GM18517 (cell line): Measurements from ENCODE around the gene CDKL1.
A peak's percentile ranks its signal among the peaks of the same experiment; 100 is the strongest.

Source experiments
- ATAC-seq: cut with Tn5 transposase; IDR thresholded peaks from one replicate; pipeline ENCODE4 v1.9.1; 2021; ENCODE audit warnings: mild to moderate bottlenecking, moderate library complexity; ENCODE audit not compliant: unreplicated experiment

CDKL1 gene

GRCh38 chr14:50396631-50397389, at the start of gene CDKL1:
Gene CDKL1 (minus strand): TSS chr14:50396881. CDS start chr14:50395868, 1,013 bp downstream.
- peak; percentile 55 for ATAC-seq

GRCh38 chr14:50434528-50434927, 37.8 kb upstream of the CDKL1 start:
- no peak for ATAC-seq

DNA sequence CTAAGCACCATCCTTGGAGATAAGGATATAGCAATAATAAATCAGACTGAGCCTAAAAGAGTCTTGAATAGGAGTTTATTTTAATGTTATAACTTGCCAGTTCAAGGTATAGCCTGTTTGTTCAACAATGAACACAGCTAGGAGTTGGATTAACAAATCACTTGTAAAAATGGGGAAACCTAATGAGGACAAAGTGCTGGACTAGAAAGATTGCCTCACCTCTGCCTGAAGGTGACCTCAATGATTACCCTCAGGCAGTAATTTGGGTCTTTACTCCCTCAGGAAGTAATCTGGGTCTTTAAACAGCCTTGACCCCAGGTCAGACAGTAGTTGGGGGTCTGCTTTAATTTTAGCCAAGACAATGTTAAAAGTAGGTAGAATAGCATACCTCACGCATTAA, 35.5 kb upstream of the CDKL1 start:
- no peak for ATAC-seq

DNA sequence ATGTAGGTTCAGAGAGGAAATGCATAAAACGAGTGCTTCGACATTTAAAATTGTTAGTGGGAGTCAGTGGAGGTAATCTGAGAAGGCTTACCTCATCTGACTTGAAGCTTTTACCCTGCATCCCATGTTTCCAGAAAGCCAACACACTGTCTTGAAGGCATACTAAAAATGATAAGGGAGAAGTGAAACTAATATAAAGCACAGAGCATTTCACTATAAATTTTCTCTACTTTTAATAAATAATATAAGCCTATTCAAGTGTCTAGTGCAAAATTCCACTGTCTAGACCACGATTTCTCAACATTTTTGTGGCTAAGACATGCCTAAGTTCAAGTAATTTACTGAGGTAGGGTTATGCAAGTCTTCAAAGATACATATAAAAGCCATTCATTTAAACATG, 29.1 kb upstream of the CDKL1 start:
- ATAC-seq = no peak

GRCh38 chr14:50425105-50425504, 28.4 kb upstream of the CDKL1 start:
- ATAC-seq = no peak

GRCh38 chr14:50423529-50423928, 26.8 kb upstream of the CDKL1 start:
- ATAC-seq = no peak

DNA sequence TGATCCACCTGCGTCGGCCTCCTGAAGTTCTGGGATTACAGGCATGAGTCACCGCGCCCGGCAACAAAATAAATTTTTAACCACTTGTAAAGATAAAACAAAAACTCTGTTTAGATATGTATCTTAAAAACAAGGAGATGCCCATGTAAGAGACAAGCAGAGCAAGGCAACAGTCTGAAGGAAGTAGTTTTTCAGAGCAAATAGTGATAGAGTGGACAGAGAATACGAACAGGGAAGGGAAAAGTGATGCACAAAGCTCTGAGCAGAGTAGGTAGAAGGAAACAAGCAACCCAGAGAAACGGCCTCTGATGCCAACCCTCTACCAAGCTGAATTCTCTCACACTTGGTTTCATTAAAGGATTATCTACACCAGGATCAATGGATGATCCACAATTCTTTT, 24.8 kb upstream of the CDKL1 start:
- ATAC-seq = no peak

DNA sequence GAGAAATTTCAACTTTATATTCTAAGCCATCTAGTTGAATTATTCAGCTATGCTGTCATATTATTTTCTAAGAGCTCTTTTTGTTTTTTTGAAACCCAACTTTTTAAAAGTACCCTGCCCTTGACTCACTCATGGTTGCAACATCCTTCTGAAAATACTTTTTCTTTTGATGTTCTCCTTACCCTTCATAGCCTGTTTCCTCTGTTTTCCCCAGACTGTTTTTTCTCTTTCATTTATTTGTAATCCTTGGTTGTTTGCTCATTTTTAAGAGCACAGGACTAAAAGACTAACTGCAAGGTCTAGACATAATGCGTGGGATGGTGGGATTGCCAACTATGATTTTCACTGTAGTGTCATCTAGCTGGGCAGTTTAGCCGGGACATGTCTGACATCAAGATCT, 21.2 kb upstream of the CDKL1 start:
- no peak for ATAC-seq

- ATAC-seq = no peak
Observed at GRCh38 chr14:50410921-50411320, 14.2 kb upstream of the CDKL1 start.

DNA sequence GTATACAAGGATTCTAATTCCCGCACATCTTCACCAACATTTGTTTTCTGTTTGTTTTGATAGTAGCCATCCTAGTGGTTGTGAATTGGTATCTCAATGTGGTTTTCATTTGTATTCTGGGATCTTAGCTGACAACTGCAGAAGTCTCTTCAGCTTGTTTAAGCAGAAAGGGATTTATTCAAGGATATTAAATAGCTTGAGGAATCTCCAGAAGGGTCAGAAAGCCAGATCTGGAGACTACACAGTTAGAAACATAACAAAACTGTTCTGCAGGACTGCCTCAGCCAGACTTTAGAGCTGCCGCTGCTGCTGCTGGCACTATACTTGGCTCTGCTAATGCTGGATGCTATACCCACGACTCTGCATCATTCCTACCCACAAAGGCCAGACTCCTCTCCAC, 13.4 kb upstream of the CDKL1 start:
- no peak for ATAC-seq

DNA sequence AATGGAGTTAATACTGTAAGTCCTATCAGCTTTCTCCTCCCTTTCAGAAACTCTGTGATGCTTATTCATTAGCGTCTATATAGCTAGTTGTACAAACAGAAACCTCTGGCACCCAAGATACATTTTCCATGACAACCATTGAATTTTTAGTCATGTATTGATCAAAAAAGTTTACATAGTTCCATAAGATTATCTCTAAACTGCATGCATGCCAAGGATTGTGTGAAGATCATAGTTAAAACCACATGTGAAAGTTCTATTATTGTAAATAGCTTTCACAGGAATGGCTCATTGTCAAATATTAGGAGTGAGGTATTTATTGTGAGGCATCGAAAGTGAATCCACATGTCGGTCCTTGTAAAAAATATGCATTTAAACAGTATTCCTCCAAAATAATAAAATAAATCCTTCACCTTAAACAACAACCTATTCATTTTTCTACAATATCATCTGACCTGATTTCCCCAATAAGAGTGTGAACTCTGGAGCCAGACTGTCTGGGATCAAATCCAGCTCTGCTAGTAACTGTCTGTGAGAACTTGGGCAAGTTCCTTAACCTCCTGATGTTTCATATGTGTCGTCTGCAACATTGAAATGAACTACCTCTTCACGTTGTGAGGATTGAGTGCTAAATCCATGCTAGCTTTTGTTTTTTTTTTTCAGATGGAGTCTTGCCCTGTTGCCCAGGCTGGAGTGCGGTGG, 10.6 kb upstream of the CDKL1 start:
- no peak for ATAC-seq

- ATAC-seq = no peak
Observed at GRCh38 chr14:50403419-50403818, 6.7 kb upstream of the CDKL1 start.

- no peak for ATAC-seq
Observed at GRCh38 chr14:50402965-50403364, 6.3 kb upstream of the CDKL1 start.

DNA sequence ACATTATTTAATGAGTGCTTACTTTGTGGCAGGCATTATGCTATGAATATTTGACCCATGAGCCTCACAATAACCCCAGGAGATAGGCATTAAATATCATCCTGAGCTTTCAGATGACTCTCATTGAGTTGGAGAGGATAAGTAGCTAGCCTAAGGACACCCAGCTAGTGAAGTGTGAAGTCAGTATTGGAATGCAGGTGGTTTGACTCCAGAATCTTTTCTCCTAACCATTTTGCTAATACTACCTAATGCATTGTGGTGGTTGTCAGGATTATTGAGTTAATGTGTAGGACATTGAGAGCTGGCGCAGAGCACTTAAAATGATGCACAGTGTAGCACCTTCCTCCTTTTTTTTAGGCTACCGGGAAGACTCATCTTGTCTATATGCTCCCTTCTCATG, 3.8 kb upstream of the CDKL1 start:
- ATAC-seq = no peak

- no peak for ATAC-seq
Observed at GRCh38 chr14:50399251-50400032, 2.8 kb upstream of the CDKL1 start.

GRCh38 chr14:50398189-50398580, 1.5 kb upstream of the CDKL1 start:
- no peak for ATAC-seq

GRCh38 chr14:50397390-50398188, 908 bp upstream of the CDKL1 start:
- no peak for ATAC-seq

GRCh38 chr14:50395448-50395847, 1.2 kb downstream of the CDKL1 start:
- no peak for ATAC-seq

DNA sequence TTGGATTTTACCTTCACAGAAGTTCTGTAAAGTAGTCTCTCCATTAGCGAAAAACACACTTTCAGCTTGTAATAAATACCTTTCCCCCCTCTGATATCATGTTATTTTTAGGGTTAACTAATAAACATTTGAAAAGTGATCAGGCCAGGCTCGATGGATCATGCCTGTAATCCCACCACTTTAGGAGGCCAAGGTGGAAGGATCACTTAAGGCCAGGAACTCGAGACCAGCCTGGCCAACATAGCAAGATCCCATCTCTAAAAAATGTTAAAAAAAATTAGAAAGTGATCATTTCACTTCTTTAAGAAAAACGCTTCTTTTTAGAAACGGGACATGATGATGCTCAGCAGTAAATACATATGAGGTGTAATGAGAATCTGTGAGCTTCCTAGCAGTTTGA, 2.0 kb downstream of the CDKL1 start:
- no peak for ATAC-seq

GRCh38 chr14:50389668-50390441, 6.8 kb downstream of the CDKL1 start:
- no peak for ATAC-seq
